ENCODE data around the gene FRY.

GRCh38 chr13:32093006-32093405 is 61.4 kb downstream of the FRY start:
- TF ChIP-seq EP300 (IDR thresholded peaks at IDR 0.05; ENCODE audit: borderline replicate concordance) (no peak), MAX (IDR thresholded peaks at IDR 0.05) (no peak), RAD21 (IDR thresholded peaks at IDR 0.05; ENCODE audit: low read depth) (no peak), TAF1 (IDR thresholded peaks at IDR 0.05; ENCODE audit: low read depth) (no peak), FOXM1 (IDR thresholded peaks at IDR 0.05; ENCODE audit: borderline replicate concordance, low read depth) (no peak), REST (IDR thresholded peaks at IDR 0.05; ENCODE audit: low read depth) (no peak)
